Fibroblast of skin of right biceps (primary cell): Measurements from ENCODE around the gene EIF6.
"Not testable (repeated sequence)": the region's sequence is repeated elsewhere in the genome, so short reads cannot be mapped to it uniquely, and the experiment has no call there.

Experiments used
- DNase-seq: peaks from one replicate; pipeline ENCODE4 v3.0.0-alpha.2; 2013

EIF6 gene

DNA sequence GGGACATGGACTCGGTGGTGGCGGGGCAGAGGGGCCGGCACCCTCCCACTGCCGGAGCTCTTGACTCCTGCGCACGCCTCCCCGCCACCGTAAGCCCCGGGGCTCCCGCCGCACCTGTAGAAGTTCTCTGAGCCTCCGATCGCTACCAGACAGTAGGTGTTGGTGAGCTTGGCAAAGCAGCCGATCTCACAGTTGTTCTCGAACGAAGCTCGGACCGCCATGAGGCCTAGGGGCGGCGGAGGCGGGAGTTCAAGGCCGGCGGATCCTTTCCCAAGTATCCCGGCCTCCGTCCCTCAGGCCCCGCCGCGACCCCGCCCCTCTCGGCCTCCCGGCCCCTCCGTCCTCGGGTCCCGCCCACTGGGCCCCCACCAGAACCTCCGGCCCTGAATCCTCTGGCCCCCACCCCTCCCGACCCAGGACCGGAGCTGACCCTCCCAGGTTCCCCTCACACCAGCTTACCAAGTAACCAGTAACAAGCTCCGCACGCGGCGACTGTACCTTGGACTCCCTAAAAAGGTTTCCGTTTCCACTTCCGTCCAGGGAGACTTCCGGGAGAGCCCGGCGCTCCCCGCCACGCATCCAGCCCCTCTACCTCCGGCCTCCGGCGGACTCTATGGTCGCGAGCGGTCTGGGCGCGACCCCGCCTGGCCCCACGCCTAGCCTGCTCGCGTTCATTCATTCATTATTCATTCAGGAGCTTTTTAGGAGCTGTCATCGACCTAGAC is at the start of gene EIF6:
TSS of gene EIF6 (minus strand) at position 506 of the 725 bp plus-strand sequence. CDS start at position 221, 285 bp downstream.
- DNase-seq, result peak; percentile 93

GRCh38 chr20:35333606-35334005 is 49.0 kb upstream of the EIF6 start:
- no peak for DNase-seq

DNA sequence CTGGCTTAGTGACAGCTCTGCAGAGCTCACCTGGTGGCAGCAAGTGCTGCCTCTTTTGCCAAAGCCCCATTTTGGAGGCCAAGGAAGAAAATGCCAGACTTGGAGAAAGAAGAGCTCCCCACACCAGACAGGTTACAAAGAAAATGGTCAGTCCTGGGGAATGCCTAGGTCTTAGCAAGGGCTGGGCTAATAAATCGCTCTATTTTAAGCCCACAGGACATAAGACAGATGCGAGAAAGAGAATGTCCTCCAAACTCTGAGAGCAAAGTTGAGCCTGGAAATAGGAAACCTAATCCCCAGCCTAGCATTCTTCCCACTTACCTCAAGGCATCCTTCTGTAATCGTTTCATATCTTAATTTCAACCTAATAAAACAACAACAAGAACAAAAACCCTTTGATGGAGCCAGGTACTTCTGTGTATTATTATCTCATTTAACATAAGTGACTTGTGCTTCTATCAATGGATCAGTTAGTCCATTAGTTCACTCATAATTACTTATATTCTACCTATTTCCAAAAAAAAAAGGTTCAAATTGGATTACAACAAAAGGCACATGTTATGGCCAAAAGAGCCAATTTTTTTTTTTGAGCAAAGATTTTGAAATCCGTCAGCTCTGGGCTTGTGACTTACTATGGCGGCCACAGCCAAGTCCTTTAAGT is 48.1 kb upstream of the EIF6 start:
- DNase-seq, result no peak

DNA sequence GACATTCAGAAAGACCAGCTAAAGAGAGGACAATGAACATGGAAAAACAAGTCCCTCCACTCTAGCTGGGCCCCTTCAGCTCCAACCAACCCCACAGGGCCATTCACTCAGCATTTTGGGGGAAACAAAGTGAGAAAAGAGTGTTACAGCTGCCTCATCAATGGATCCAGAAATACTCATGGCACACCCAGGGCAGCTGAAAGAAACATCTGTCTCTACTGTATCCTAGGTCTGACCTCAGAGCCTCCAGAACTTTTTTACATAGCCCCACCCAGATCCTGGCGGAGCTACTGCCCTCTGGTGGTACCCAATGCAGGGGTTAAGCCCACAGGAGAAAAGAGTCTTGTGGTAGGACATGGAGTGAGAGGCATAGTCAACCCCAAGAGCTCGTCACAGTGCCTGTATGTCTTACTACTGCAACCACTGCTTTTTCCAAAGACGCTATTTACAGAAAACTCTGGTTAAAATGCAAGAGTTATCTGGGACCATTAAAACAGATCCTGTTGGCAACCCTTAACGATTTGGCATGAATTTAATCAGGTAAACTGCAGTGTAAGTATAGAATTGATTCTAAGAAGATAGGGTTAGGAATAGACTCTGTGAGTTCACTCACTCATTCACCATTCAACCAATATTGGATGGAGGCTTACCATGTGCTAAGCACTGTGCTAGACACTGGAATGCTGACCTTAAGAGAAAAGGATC is 45.0 kb upstream of the EIF6 start:
- peak; percentile 63 for DNase-seq

DNA sequence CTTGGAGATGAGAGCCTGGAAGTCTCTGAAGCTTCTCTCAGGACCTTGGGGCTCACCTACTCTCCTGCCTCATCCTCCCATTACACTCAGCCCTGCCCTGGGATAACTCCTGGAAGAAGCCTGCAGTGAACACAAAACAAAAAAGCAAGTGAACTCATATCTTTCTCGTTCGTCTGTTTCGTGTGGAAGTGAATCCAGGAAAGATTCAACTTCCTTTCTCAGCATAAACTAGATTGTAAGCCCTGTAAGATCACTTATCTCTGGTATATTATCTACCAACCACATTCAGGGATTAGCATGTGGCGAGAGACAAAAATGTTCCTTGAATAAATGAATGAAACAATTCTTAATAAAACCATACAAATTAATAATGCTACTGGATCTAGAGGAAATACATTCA is 44.1 kb upstream of the EIF6 start:
- DNase-seq, result no peak

DNA sequence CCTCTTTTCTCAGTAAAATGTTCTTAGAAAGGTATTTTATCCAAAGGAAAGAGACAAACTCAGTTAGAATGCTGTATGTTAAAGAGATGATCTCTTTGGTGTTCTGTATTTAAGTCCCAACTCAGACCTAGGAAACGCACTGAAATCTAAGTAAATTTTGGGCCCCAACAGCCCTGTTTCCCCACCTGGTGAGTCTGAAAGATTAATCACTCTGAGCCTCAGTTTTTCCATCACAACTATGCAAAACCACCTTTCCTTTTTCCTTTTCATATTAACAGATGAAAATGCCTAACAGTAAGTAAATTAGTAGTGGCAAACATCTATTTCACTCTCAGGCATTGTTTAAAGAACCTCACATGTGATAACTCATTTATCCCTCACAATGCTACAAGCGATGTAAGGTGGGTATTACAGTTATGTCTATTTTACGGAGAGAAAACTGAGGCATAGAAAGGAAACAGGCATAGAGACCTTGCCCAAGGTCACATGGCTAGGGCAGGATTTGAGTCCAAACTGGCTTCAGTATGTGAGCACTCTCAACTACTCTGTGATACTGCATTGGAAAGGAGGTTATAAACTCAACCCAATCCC is 43.6 kb upstream of the EIF6 start:
- DNase-seq, result no peak

DNA sequence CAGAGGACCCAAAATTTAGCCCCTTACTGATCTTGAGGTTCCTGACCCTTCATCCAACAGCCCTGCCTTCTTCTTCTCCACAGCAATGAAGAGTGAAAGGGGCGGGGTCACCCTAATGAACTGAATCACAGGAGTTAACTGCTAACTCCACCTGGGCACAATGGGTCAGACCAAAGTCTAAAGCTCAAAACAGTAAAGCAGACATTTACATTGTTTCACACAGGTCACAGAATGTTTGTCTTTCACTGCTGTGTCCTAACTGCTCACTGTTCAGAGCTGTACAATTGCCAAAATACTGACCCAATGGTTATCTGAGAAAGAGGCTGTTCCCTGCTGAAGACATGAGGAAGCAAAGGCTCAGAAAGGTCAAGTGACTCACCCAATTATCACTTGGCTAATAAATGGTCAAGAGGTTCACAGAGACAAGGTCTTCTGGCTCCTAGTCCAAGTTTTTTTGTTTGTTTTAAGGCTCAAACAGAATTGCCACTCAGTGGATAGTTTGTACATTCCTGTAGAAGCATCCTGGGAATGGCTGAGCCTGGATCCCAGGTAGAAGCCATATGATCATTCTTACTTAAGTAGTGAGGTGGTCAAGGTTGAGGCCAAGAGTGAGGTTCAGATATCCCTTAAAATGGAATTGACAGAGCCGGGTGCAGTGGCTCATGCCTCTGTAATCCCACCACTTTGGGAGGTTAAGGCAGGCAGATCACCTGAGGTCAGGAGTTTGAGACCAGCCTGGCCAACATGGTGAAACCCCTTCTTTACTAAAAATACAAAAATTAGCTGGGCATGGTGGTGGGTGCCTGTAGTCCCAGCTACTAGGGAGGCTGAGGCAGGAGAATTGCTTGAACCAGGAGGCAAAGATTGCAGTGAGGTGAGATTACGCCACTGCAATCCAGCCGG is 42.8 kb upstream of the EIF6 start:
- no peak for DNase-seq

DNA sequence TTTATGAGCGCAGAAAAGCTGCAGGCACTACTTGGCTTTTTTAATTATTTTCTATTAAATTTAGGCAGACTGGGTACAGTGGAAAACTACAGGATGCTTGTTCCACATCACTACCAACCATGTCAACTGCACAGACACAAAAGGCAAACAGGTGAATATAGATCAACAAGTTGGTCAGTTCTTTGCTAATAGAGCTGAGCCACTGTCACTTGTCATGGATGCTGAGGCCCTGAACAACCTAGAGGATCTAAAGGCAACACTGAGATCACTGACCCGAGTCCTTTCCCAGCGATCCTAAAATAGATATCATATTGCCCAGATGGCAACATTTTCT is 42.1 kb upstream of the EIF6 start:
- DNase-seq, result no peak

- DNase-seq, result peak; percentile 49
Observed at GRCh38 chr20:35326021-35326739, 41.6 kb upstream of the EIF6 start.

- no peak for DNase-seq
Observed at GRCh38 chr20:35325401-35325800, 40.8 kb upstream of the EIF6 start.

GRCh38 chr20:35320396-35321126 is 36.0 kb upstream of the EIF6 start:
- peak; percentile 96 for DNase-seq

GRCh38 chr20:35319871-35320197 is 35.3 kb upstream of the EIF6 start:
- DNase-seq, result peak; percentile 91

DNA sequence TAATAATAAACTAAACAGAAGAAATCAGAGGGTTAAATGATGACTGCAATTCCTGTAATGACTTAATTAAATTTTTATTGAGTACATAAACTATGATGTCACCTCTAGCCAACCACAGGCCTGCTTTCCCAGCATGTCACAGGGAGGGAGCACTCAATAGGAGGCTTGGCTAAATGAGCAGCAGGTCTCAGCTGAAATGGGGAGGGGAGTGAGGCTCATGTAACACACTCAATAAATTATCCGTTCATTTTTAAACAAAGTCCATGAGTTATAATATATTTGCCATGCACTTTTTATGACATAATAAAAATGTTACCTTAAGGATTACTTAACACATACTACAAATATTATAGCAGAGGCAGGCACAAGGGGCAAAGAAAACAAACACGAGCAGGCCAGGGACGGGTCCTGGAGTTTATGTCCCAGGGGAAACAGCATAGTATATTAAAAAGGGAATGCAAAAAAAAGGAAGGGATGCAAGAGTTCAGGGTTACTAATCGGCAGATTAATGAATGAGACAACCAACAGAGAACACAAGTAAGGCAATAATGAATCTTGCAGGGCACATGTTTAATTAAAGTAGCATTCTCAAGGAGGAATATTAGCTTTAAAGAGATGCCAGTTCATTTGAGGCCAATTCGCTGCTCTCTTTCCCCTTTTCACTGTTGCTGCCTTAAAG is 34.8 kb upstream of the EIF6 start:
- peak; percentile 85 for DNase-seq

GRCh38 chr20:35318502-35319157 is 34.1 kb upstream of the EIF6 start:
- peak; percentile 91 for DNase-seq

GRCh38 chr20:35317416-35318210 is 33.0 kb upstream of the EIF6 start:
- no peak for DNase-seq

DNA sequence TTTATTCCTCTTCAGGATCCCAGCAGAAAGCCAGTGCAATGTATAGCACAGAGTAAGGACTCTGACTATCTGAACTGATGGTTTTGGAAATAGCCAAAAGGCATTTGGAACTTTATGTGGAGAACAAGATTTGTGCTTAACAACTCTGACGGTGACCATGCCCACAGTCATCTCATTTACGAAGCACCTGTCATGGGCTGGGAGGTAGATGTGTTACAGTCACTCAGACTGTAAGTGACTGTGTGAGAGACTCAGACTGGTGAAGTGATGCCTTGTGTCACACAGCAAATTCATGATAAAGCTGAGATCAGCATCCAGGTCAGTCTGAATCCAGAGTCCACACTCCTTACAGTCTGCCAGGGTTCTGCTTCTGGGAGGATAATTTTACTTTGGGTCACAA is 31.5 kb upstream of the EIF6 start:
- DNase-seq, result no peak

GRCh38 chr20:35315632-35316020 is 31.1 kb upstream of the EIF6 start:
- not testable (repeated sequence) for DNase-seq

- DNase-seq, result peak; percentile 65
Observed at GRCh38 chr20:35314816-35315631, 30.5 kb upstream of the EIF6 start.
